Astrocyte of the cerebellum (primary cell): ENCODE data around the gene RFX3.

Experiments used
- DNase-seq: peaks from one replicate; pipeline ENCODE4 v3.0.0-alpha.2; 2011; ENCODE audit warnings: low read depth
- H3K4me3 ChIP-seq: 2 replicates; pipeline ENCODE4 v1.5.1; 2011; ENCODE audit warnings: mild to moderate bottlenecking, low read depth, low read length, moderate library complexity
- in situ Hi-C: cut with HindIII; loops from 2 replicates; pipeline ENCODE4 v1.10.0; 2017; ENCODE audit warnings: low sequenced_read_pairs
- TF ChIP-seq, protein P1 (sequence below): IDR thresholded peaks from 2 replicates; pipeline ENCODE4 v1.5.1; 2012; ENCODE audit warnings: low read length, low read depth, moderate library complexity, mild to moderate bottlenecking; ENCODE audit errors: missing control alignments

RFX3 gene

DNA sequence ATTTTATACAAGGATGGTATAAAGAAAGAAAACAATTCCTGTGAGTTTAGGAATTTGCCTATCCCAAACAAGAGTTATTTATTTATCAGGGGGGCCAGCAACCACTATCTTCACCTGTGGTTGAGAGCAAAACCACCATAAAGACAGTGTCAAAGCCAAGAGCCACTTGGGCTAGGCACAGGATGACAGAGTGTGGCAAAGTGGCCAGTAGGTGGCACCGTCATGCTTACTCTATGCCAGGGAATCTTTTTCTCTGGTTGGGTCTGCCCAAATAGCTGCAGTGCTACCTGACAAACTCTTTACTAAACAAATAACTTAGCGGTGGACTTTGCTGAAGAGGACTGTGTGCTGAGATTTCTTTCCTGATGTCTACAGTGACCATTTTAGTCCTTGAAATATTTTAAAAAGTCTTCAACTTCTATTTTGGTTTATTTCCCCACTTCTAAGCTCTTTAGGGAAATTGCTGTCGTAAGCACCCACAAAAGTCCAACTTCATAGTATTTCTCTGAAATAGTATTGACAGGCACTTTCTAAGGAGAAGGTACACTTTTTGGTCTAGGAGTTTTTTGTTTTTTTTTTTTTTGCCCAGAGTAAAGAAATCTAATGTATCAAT, 285.0 kb downstream of the RFX3 start:
- peak; percentile 41 for DNase-seq
- in situ Hi-C loops: no loop called here
- H3K4me3 ChIP-seq: no peak overlapping the region
- TF ChIP-seq, protein P1, sequence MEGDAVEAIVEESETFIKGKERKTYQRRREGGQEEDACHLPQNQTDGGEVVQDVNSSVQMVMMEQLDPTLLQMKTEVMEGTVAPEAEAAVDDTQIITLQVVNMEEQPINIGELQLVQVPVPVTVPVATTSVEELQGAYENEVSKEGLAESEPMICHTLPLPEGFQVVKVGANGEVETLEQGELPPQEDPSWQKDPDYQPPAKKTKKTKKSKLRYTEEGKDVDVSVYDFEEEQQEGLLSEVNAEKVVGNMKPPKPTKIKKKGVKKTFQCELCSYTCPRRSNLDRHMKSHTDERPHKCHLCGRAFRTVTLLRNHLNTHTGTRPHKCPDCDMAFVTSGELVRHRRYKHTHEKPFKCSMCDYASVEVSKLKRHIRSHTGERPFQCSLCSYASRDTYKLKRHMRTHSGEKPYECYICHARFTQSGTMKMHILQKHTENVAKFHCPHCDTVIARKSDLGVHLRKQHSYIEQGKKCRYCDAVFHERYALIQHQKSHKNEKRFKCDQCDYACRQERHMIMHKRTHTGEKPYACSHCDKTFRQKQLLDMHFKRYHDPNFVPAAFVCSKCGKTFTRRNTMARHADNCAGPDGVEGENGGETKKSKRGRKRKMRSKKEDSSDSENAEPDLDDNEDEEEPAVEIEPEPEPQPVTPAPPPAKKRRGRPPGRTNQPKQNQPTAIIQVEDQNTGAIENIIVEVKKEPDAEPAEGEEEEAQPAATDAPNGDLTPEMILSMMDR: peak; percentile 81

GRCh38 chr9:3239240-3239639, 286.6 kb downstream of the RFX3 start:
- H3K4me3 ChIP-seq: no peak overlapping the region
- in situ Hi-C loops: no loop called here
- TF ChIP-seq, protein P1: no peak
- DNase-seq: no peak

GRCh38 chr9:3238236-3238635, 287.6 kb downstream of the RFX3 start:
- TF ChIP-seq, protein P1: no peak
- no peak overlapping the region for H3K4me3 ChIP-seq
- in situ Hi-C loops: no loop called here
- no peak for DNase-seq

DNA sequence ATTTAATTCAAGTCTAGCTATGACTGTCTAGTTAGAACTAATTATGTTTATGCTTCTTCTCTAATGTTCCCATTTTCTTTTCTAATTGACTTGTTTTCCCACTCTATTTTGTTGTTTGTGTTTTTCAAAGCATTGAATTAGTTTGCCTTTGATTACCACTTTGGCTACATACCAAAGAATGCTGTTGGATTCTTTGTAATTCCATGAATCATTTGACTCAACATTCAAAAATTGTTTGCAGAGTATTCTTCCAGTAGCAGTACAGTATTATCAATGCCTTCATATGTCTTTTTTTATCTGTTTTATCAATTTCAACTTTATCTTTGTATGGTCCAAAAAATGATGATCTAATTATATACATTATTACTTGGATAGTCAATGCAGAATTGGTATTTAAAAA, 288.7 kb downstream of the RFX3 start:
- no peak for DNase-seq
- H3K4me3 ChIP-seq: no peak overlapping the region
- in situ Hi-C loops: no loop called here
- TF ChIP-seq, protein P1: no peak

- TF ChIP-seq, protein P1: no peak
- DNase-seq: no peak
- H3K4me3 ChIP-seq: no peak overlapping the region
- in situ Hi-C loops: no loop called here
Measured at GRCh38 chr9:3235497-3235896, 290.3 kb downstream of the RFX3 start.

DNA sequence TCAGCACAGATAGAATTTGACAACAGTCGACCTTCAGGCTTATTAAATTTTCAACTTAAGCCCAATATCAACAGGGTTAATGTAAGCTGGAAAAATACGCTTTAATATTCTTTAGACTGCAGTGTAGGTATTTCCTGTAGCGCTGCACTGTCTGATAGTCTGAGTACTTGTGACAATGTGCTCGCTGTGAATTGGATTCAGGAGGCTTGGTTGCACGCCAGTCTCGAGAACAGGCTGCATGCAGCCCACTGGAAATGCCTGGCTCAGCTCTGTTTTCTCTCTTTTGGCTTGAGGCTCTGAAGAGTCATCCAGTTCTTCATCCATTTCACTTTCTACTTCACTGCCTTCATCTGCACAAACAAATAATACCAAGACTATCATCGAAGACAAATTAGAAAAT, 300.9 kb downstream of the RFX3 start:
- no peak for DNase-seq
- in situ Hi-C loops: no loop called here
- H3K4me3 ChIP-seq: no peak overlapping the region
- TF ChIP-seq, protein P1: no peak
